Measurements from ENCODE around the gene RXFP1. TPM values are rescaled to one million over a fixed set of nuclear protein-coding genes. Genes with fewer than 3 reads are reported as not detected.

Gene RXFP1
- total and polyA plus RNA-seq, 2 donors from 2014 or later = 1.4 to 1.7 TPM

DNA sequence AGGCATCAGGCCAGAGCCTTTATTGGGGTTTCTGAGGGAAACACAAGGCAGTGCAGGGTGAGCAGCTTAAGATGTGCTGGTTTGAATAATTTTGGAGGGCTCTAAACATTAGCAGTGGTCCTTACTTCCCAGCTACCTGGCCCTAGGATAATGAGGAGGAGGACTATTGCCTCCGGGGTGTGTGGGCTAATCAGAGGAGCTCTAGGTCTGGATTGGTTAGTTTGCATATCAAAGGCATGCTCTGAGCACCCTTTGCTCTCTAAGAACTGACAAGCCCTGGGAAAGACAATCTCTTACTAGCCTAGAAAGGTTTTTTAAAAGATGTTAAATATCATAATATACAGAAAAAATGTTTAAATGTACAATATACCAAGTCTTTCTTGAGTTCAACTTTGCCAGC is 58.4 kb downstream of the RXFP1 start:
- no peak overlapping the region for H3K4me3 ChIP-seq (ENCODE audit: low read length in 3 of 3)
- no peaks in the 10 kb centered on the region for H3K36me3 ChIP-seq (ENCODE audit: control insufficient read depth in 2 of 3, insufficient read depth in 3 of 3, low read length in 3 of 3)
- H3K27me3 ChIP-seq (ENCODE audit: control insufficient read depth, insufficient read depth, low read length) = no peaks in the 10 kb centered on the region
- no peak overlapping the region for H3K27ac ChIP-seq (ENCODE audit: low read depth in 2 of 2, low read length in 2 of 2)
- no peak overlapping the region for H3K9ac ChIP-seq (ENCODE audit: low read length in 3 of 3)
- FAIRE-seq (no peak), DNase-seq (no peak)
- TF ChIP-seq, protein P1, sequence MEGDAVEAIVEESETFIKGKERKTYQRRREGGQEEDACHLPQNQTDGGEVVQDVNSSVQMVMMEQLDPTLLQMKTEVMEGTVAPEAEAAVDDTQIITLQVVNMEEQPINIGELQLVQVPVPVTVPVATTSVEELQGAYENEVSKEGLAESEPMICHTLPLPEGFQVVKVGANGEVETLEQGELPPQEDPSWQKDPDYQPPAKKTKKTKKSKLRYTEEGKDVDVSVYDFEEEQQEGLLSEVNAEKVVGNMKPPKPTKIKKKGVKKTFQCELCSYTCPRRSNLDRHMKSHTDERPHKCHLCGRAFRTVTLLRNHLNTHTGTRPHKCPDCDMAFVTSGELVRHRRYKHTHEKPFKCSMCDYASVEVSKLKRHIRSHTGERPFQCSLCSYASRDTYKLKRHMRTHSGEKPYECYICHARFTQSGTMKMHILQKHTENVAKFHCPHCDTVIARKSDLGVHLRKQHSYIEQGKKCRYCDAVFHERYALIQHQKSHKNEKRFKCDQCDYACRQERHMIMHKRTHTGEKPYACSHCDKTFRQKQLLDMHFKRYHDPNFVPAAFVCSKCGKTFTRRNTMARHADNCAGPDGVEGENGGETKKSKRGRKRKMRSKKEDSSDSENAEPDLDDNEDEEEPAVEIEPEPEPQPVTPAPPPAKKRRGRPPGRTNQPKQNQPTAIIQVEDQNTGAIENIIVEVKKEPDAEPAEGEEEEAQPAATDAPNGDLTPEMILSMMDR (IDR thresholded peaks at IDR 0.05; ENCODE audit: borderline replicate concordance, extremely low read depth, insufficient read depth) = no peak
- H3K4me1 ChIP-seq (ENCODE audit: control insufficient read depth in 2 of 3, insufficient read depth in 2 of 3, low read depth in 1 of 3, low read length in 3 of 3) = no peaks in the 10 kb centered on the region
- no peaks in the 10 kb centered on the region for H3K9me3 ChIP-seq (ENCODE audit: control insufficient read depth in 2 of 3, insufficient read depth in 1 of 3, low read length in 3 of 3)
- intact Hi-C loops (cut with DNase I) = no loop called here

- FAIRE-seq (no peak), DNase-seq (no peak)
- H3K4me1 ChIP-seq (ENCODE audit: control insufficient read depth in 2 of 3, insufficient read depth in 2 of 3, low read depth in 1 of 3, low read length in 3 of 3) = no peaks in the 10 kb centered on the region
- H3K27me3 ChIP-seq (ENCODE audit: control insufficient read depth, insufficient read depth, low read length) = no peaks in the 10 kb centered on the region
- intact Hi-C loops (cut with DNase I) = no loop called here
- no peaks in the 10 kb centered on the region for H3K36me3 ChIP-seq (ENCODE audit: control insufficient read depth in 2 of 3, insufficient read depth in 3 of 3, low read length in 3 of 3)
- H3K9me3 ChIP-seq (ENCODE audit: control insufficient read depth in 2 of 3, insufficient read depth in 1 of 3, low read length in 3 of 3) = no peaks in the 10 kb centered on the region
- H3K9ac ChIP-seq (ENCODE audit: low read length in 3 of 3) = no peak overlapping the region
- H3K27ac ChIP-seq (ENCODE audit: low read depth in 2 of 2, low read length in 2 of 2) = no peak overlapping the region
- H3K4me3 ChIP-seq (ENCODE audit: low read length in 3 of 3) = no peak overlapping the region
- TF ChIP-seq, protein P1 (IDR thresholded peaks at IDR 0.05; ENCODE audit: borderline replicate concordance, extremely low read depth, insufficient read depth) = no peak
These were observed 59.5 kb downstream of the RXFP1 start for GRCh38 chr4:158581161-158581560.

- Histone ChIP-seq H3K9me3 (ENCODE audit: control insufficient read depth in 2 of 3, insufficient read depth in 1 of 3, low read length in 3 of 3) (no peaks in the 10 kb centered on the region), H3K36me3 (ENCODE audit: control insufficient read depth in 2 of 3, insufficient read depth in 3 of 3, low read length in 3 of 3) (no peaks in the 10 kb centered on the region), H3K9ac (ENCODE audit: low read length in 3 of 3) (no peak overlapping the region), H3K27ac (ENCODE audit: low read depth in 2 of 2, low read length in 2 of 2) (no peak overlapping the region), H3K4me3 (ENCODE audit: low read length in 3 of 3) (no peak overlapping the region), H3K27me3 (ENCODE audit: control insufficient read depth, insufficient read depth, low read length) (no peaks in the 10 kb centered on the region), H3K4me1 (ENCODE audit: control insufficient read depth in 2 of 3, insufficient read depth in 2 of 3, low read depth in 1 of 3, low read length in 3 of 3) (peaks cover 0 to 5% (median 0%) of the 10 kb centered on the region in 3 donors)
- intact Hi-C loops (cut with DNase I) = no loop called here
- TF ChIP-seq, protein P1 (IDR thresholded peaks at IDR 0.05; ENCODE audit: borderline replicate concordance, extremely low read depth, insufficient read depth) = no peak
- DNase-seq = no peak
- FAIRE-seq = no peak
These were observed 65.2 kb downstream of the RXFP1 start for GRCh38 chr4:158586881-158587280.

DNA sequence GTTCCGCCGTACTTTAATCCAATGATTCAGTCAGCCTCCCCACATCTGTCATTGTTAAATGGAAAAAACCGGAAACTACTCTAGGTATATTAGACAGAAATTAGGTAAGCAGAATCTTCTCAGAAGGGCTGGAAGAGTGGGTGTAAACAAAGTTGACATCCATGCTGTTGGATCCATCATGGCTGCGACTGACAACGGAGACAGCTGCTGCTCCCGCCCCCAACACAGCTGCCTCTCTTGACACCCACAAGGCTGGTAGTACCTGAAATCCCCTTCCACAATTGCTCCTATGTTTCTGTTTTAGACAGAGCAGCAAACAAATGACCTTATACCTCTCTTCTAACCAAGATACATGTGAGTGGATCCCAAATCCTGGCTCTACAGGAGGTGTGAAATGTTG is 66.6 kb downstream of the RXFP1 start:
- intact Hi-C loops (cut with DNase I) = no loop called here
- Histone ChIP-seq H3K36me3 (ENCODE audit: control insufficient read depth in 2 of 3, insufficient read depth in 3 of 3, low read length in 3 of 3) (no peaks in the 10 kb centered on the region), H3K4me3 (ENCODE audit: low read length in 3 of 3) (no peak overlapping the region), H3K27ac (ENCODE audit: low read depth in 2 of 2, low read length in 2 of 2) (no peak overlapping the region), H3K27me3 (ENCODE audit: control insufficient read depth, insufficient read depth, low read length) (no peaks in the 10 kb centered on the region), H3K9me3 (ENCODE audit: control insufficient read depth in 2 of 3, insufficient read depth in 1 of 3, low read length in 3 of 3) (no peaks in the 10 kb centered on the region), H3K4me1 (ENCODE audit: control insufficient read depth in 2 of 3, insufficient read depth in 2 of 3, low read depth in 1 of 3, low read length in 3 of 3) (peaks cover 0 to 5% (median 0%) of the 10 kb centered on the region in 3 donors), H3K9ac (ENCODE audit: low read length in 3 of 3) (no peak overlapping the region)
- DNase-seq (no peak), FAIRE-seq (no peak)
- TF ChIP-seq, protein P1 (IDR thresholded peaks at IDR 0.05; ENCODE audit: borderline replicate concordance, extremely low read depth, insufficient read depth) = no peak

Measured in kidney (tissue), 14 donors.